HG02642 (cell line): ENCODE results near the gene FAM222A.

ENCODE experiments used
- ATAC-seq: cut with Tn5 transposase; IDR thresholded peaks from one replicate; pipeline ENCODE4 v1.9.1; 2021; ENCODE audit warnings: mild to moderate bottlenecking; ENCODE audit not compliant: unreplicated experiment, poor library complexity

The FAM222A gene

GRCh38 chr12:109723311-109723881 is 9.8 kb downstream of the FAM222A start:
- ATAC-seq = no peak

GRCh38 chr12:109724321-109724892 is 10.8 kb downstream of the FAM222A start:
- no peak for ATAC-seq

GRCh38 chr12:109725321-109726105 is 11.9 kb downstream of the FAM222A start:
- ATAC-seq = no peak

- no peak for ATAC-seq
Measured at GRCh38 chr12:109726106-109726497, 12.5 kb downstream of the FAM222A start.

- no peak for ATAC-seq
Measured at GRCh38 chr12:109726511-109727038, 12.9 kb downstream of the FAM222A start.

DNA sequence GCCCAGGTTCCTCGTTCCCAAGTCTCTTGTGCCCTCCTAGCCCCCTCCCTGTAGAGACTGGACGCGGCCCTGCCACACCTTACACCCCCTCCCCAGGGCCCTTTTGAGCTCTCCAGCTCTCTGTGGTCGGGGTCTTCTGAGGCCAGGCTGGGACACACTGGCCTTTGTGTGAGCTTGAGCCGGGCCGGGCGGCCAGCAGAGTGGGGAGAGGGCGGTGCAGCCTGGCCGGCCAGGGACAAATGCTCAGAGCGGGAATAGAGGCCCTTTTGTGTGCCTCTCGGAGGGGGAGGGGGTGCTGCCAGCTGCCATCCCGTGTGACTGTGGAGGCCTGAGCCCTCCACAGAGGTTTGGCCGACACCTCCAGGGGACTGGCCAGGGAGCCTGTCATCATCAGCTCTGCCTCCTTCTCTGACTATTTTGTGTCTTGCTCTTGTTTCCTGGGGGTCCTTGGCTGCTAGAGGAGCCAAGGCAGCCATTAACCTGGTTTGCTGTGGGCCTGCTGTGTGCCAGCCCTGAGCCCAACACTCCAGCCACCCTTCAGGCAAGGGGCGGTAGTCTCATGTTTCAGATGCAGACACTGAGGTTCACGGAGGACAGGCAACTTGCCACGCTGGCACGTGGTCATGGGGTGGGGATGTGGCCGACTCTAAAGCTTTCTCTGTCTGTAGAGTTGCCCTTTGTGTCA is 13.6 kb downstream of the FAM222A start:
- no peak for ATAC-seq

- no peak for ATAC-seq
Measured at GRCh38 chr12:109727746-109728726, 14.4 kb downstream of the FAM222A start.

- ATAC-seq = no peak
Measured at GRCh38 chr12:109728921-109729320, 15.3 kb downstream of the FAM222A start.

DNA sequence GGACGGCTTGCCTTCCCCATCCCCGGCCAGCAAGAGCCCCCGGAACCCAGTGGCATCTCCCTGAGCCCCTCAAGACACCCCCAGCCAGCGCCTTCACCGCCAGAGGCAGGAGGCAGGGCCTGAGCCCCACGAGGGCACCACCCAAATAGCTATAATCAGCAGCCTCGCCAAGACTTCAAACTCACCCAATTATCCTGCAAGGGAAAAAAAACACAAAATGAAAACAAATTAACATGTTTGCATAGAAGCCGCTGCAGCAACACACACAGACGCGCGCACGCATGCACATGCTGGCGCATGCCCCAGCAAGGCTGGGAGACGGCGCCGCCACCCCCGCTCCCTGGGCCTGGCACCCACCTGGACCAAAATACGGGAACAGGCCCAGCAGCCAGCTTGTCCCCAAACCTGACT is 15.8 kb downstream of the FAM222A start:
- no peak for ATAC-seq

GRCh38 chr12:109729801-109730200 is 16.2 kb downstream of the FAM222A start:
- ATAC-seq = no peak

DNA sequence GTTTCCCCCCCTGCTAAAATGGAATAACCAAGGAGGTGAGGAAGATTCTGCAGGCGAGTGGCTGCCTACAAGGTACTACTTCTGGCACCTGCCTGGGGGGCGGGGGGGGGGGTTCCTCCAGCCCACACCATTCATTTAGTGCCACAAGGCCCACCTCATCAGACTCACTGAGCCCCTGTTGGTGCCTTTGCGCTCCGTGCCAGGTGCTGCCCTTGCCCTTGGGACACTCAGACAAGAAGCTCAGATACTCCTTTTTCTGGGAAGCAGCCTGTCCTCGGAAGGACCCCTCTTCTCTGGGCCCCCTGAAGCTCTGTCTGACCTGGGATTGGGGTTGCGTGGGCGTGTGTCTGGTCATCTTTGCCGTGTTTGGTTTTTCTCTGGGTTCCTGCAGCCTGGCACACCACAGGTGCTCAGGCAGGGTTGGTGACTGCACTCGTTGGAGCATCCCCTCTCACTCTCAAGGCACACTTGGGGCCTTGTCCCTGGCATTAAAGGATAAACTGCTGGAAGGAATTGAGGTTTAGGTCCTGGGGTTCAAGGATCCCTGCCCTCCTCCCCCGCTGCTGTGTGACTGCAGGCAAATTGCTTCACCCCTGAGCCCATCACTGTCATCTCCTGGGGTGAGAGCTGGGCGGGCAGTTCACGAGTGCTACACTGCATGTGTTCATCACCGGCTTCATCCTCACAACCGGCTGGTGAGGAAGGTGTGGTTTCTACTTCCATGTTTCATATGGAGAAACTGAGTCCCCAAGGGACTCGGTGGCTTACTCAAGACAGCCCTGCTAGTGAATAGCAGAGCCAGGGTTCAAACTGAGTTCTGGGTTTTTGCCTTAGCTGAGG is 16.9 kb downstream of the FAM222A start:
- ATAC-seq = no peak

DNA sequence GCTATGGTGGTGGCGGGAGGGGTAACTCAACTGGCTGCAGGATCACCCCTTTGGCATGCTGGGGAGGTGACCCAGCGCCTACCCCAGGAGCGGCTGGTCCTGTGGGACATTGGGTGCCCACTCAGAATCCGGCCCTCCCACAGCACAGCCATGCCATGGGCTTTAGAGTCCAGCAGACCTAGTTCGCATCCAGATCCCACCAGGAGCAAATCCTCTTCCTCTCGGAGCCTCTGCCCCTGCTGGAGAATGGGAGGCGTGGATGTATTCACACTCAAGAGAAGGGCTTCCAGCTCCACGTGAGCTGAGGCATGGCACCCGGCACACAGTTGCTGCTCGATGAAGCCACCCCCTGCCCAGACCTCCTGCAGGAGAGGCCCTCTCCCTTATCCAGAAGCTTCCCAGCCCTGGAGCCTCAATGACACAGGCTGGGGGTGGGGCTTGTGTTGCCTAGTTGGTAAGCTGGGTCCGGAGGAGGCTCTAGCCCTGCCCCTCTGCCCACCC is 17.7 kb downstream of the FAM222A start:
- no peak for ATAC-seq

GRCh38 chr12:109731806-109732205 is 18.2 kb downstream of the FAM222A start:
- ATAC-seq = no peak

DNA sequence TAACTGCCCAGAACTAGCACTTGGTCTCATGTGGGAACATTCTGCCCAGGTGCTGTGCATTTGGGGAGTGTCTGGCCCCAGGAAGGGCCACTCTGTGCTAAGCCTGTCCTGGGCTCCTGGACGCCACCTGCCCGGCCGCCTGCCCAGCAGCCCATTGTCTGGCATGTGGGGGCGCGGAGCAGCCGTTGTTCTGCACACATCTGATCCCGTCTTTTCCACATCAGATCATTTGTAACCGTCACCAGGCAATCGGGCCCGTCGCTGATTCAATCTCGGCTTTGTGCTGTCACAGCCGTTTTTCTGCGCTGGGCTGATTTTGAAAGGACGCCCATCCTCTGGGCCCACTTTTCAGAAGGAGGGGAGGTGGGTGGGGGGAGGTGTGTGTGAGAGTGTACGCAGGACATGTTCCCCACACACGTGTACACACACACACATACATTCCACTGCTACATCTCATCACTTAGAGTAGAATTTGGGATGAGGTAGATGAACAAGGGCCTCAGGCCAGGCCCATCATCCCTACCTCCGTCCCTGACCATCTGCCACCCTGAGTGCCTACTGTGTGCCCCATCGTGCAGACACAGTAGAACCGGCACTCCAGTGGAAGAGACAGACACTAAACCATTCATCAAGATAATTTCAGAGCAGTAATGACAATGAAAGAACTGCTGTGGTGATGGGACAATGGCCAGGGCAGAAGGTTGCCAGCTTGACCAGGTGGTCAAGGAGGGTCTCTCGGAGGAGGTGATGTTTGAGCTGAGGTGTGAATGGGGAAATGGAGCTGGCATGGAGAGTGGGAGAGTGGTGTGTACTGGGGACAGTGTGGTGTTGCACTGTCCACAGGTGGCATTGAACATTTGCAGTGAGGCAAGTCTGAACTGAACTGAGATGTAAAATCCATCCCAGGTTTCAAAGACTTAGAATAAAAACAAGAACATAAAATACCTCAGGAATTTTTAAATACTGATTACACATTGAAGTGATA is 19.0 kb downstream of the FAM222A start:
- ATAC-seq = no peak

DNA sequence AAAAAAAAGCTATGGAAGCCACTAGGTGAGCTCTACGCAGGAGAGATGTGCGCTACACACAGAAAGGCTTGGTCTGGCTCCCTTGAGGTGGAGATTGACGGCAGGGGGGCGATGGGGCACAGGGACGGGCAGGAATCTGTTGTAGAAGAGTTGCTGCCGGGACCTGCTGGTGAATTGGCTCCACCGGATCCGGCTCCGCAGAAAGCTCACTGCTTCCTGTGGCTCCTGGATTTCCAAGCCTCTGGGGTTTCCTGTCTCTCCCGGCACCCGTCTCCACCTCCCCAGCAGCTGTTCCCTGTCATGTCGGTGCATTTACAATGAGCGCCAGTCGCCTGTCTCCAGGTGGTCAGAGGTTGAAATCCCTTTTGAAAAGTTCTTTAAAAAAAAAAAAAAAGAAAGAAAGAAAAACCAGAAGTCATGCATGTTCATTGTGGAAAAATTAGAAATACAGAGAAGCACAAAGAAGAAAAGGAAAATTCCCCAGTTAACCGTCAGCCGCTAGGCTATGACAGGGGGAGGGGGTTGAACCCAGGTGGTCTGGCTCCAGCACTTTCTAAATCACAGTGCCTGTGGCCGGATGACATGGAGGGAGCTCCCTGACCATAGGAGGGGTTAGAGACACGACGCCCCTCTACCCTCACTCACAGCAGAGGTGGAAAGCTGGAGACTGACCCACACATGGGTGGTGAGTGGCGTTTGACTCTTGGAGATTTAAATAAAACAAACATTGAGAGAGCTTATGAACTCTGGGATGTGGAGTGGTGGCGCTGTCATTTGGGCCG is 20.8 kb downstream of the FAM222A start:
- ATAC-seq = no peak

DNA sequence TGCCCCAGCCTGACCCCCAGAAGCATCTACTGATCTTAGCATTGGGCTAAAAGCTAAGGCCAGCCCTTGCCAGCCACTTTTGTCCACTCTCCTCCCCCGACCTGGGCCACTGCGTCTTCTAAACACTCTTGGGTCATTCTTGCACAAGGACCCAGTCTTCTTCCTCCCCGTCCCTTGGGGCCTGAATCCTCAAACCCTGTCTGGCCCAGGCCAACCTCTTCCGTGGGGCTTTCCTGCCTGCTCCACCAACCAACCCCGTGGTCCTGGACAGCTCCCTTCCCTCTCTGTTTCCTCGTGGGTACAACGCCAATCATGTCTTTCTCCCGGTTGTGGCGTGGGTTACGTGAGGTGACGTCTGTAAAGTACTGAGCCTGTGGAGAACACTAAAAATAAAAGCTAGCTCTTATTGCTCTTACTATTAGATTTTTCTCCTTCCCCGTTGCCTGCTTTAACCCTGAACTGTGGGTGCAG is 21.5 kb downstream of the FAM222A start:
- no peak for ATAC-seq
